Activated CD8-positive, alpha-beta memory T cell treated with anti-CD3 and anti-CD28 coated beads, Interleukin-2, amount 50 U/mL, for 24 hours (primary cell): ENCODE results near the gene ORMDL3.
A peak's percentile ranks its signal among the peaks of the same experiment; 100 is the strongest.

Experiments
- DNase-seq: peaks from one replicate; pipeline ENCODE4 v3.0.0-alpha.2; 2020; ENCODE audit errors: extremely low read depth

Gene ORMDL3, protein sequence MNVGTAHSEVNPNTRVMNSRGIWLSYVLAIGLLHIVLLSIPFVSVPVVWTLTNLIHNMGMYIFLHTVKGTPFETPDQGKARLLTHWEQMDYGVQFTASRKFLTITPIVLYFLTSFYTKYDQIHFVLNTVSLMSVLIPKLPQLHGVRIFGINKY

DNA sequence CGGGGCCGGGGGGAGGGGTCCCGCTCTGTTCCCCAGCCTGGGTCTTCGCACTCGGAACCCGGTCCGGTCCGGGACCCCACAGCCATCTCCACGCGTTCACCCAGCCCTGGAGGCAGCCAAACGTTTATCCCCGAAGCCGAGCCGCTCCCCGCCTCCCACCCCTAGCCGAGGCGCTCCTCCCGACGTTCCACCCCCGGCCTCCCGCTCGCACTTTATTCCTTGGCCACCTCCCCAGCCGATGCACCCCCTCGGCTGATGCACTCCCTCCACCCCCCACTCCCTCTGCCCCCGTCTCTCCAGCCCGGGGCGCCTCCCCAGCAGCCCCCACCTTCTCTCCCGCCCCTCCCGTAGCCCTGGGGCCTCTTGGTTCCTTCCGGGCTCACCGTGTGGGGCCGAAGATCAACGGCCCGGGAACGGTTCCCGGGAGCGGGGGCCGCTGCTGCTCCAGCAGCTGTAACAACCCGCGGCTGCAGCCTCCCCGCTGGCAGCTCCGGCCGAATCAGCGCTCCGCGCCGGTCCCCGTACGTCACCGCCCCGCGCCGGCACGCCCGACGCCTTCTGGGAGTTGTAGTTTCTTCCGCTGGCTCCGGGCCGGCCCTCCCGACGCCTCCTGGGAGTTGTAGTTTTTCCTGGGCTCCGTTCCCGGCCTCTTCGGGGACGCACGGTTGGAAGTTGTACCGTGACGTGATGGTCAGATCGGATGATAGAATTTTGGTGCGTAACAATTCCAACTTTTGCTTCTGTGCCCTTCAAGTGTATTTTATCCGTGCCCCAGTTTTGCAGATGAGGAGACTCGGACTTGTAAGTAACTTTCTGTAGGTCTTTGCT lies at the start of gene ORMDL3, which contains the start of gene LRRC3C:
Gene ORMDL3 (minus strand): TSS at position 501 of the 828 bp plus-strand sequence. CDS start 3,398 bp downstream, outside the sequence.
Gene LRRC3C (plus strand): TSS at position 632 of the 828 bp plus-strand sequence. CDS start 13,792 bp downstream, outside the sequence.
- peak; percentile 70 for DNase-seq

DNA sequence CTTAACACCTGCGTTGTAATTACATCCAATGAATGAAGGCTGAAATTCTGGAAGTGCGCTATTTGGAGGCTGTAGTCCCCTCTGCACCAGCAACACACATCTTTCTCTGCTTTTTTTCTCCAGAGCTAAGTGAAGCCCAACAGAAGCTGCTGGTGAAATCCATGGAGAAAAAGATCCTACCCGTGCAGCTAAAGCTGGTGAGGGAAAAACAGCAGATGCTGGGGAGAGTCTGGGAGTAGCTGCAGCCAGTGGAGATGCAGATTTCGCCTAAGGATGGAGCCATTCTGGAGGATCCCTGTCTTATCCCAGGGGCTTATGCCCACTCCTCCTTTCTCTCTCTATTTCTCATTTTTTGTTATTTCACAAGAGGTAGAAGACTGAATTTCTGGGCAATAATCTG lies 48.4 kb upstream of the ORMDL3 start:
- no peak for DNase-seq

DNA sequence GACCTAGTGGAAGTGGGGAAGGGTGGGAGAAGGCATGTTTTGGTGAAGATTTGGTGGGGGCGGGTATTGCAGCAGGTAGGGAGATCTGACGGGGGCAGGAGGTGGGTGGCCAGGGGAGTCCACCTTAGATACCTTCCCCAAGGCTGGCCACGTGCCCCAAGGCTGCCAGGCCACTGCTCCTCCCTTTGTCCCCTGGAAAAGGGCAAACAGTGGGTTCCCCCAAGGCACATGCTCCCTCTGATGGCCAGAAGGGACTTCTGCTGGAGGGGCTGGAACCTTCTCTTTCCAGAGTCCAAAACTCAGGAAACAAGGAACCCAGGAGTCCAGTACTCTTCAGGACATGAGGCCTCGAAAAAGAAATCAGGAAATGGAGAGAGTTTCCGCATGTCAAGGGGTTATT lies 47.0 kb upstream of the ORMDL3 start:
- DNase-seq = no peak

DNA sequence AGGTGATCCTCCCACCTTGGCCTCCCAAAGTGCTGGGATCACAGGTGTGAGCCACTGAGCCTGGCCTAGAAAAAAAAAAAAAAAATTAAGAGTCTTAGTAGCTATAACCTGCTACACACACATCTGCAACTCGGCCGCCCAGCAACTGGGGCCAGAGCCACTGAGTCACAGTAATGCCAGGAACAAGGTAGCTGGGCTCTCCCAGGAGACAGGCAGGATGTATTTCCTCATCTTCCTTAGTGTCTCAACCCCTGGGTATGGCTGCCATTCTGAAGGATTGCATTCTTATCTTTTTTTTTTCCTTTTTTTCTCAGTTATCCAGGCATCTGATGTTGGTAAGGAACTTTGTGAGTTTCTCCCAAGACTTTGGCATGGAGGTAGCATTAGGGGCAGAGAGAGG lies 46.1 kb upstream of the ORMDL3 start:
- no peak for DNase-seq

DNA sequence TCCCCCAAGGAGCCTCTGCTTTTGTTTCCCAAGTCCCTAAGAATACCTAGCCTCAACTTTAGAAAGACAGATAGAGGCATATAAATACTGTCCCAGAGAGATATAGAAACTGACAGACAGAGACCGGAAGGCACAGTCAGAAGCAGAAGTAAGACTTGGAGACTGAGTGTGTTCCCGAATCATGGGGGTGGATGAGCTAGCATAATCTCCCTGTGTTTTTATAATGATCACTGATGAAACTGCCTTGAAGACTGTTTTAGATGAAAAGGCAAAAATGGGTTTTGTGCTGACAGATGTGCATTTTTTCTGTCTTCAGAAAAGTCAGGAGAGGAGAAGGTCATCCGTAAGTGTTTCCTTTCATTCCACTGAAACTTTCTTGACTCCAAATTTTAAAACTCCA lies 44.9 kb upstream of the ORMDL3 start:
- DNase-seq = no peak

DNA sequence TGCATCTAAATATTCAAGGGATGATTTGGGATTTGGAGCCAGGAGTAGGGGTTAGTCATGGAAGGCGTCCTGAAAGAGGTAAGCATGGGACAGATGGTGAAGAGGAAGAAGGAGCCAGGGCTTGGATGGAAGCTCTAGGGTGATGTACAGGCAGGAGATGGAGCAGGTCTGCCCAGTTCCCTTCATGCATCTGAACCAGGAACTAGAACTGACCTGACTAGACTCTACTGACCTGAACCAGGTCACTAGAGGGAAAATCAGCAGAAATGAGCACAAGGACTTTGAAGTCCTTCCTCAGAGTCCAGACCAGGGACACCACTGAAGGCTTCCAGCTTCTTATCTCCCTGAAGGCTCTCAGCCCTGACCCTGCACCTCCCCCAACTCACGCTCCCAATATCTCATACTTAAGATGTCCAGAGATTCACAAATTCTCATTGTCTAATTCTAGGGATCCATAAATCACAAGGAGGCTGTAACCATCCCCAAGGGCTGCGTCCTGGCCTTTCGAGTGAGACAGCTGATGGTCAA lies 43.7 kb upstream of the ORMDL3 start:
- DNase-seq = no peak

DNA sequence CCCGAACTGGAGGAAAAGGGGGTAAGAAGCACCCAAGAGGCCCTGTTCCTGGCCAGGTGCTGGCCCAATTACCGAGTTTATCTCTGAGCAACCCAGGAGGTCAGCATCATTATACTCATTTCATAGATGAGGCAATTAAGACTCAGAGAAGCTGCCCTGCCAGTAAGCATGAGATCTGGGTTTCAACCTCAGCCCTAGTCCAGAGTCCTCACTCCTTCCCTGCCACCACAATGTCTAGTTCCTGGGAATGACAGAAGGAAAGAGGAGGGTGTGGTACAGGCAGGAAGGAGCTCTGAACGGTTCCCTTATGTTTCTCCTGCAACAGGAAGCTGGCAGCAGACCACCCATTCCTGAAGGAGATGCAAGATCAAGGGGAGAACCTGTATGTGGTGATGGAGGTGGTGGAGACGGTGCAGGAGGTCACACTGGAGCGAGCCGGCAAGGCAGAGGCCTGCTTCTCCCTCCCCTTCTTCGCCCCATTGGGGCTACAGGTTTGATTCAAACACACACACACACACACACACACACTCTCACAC lies 42.8 kb upstream of the ORMDL3 start:
- no peak for DNase-seq

DNA sequence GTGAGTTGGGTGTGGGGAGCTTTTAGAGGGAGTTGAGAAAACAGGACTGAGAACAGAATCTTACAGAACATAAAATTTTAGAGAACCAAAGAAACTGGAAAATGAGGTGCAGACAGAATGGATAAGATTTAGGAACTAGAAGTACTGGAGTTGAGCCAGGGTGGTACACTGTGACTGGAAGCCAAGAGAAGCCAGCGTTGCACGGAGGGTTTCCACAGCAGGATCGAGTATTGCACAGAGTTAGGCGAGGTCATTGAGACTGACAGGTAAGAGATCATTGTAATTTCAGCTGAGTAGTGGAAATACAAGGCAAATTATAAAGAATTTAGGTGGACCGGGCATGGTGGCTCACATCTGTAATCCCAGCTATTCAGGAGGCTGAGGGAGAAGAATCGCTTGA lies 42.0 kb upstream of the ORMDL3 start:
- no peak for DNase-seq

DNA sequence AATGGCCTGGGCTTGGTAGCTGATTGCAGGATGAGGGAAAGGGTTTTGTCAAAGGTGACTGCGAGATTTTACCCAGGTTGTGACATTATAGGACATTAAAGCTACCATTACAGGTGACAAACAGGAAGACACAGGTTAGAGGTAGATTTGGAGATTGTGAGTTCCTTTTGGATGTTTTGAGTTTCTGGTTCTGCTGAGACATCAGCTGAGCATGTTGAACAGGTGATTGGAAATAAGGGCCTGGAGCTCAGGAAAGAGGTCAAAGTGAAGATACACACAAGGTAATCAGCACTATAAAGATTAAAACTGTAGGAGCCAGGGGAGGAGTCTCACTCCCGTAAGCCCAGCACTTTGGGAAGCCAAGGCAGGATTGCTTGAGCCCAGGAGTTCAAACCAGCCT lies 41.4 kb upstream of the ORMDL3 start:
- no peak for DNase-seq

DNA sequence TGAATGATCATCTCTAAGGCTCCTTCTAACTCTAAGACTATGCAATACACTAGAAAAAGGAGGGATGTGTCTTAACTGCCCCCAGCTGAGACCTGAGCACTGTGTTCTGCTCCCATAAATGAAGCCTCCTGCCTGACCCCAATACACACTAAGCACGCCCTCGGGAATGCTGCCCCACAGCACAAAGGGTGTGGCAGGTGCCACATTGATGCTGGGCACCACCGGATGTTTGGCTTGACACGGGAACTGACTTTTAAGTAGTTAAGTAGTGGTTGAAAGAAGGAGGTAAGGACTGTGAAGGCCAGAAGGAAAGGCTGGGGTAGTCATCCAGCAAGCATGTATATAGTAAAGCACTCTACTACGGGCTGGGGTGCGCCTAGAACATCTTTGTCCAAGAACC lies 39.4 kb upstream of the ORMDL3 start:
- no peak for DNase-seq

DNA sequence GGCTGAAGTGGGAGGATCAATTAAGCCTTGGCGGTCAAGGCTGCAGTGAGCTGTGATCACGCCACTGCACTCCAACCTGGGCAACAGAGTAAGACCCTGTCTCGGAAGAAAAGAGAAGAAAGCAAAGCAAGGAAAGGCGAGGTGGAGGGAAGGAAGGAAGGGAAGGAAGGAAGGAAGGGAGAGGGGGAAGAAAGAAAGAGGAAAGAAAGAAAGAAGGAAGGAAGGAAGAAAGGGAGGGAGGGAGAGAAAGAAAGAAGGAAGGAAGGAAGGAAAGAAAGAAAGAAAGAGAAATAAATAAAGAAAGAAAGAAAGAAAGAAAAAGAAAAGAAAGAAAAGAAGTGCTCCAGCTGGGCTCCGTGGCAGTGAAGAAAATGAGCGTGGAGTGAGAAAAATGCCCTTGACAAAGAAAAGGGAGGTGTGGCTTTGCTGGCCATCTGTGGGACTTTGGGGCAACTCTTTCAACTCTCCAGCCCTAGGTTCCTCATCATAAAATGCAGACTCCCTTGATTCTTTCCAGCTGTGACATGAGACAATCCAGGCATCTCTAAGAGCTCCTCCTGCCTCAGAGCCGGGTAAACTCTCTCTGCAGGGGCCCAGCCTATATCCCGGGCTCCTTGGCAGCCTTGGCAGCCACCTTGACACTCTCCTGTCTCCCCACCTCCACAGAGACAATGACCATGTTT lies 37.8 kb upstream of the ORMDL3 start:
- no peak for DNase-seq

DNA sequence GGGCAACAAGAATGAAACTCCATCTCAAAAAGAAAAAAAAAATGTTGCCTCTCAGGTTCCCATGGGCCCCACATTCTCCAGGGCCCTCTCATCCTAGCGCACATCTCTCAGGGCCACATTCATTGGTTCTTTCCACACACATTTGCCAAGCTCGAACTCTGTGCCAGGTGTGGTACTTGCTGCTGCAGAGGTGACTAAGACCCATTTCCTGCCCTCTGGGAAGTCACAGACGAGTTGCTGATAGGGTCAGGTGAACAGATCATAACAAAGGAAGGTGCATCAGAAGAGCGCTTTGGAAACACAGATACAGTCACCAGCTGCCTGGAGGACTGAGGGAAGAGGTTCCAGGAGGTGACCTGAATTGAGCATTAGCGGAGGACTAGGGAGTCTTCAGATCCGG lies 36.4 kb upstream of the ORMDL3 start:
- DNase-seq = no peak

DNA sequence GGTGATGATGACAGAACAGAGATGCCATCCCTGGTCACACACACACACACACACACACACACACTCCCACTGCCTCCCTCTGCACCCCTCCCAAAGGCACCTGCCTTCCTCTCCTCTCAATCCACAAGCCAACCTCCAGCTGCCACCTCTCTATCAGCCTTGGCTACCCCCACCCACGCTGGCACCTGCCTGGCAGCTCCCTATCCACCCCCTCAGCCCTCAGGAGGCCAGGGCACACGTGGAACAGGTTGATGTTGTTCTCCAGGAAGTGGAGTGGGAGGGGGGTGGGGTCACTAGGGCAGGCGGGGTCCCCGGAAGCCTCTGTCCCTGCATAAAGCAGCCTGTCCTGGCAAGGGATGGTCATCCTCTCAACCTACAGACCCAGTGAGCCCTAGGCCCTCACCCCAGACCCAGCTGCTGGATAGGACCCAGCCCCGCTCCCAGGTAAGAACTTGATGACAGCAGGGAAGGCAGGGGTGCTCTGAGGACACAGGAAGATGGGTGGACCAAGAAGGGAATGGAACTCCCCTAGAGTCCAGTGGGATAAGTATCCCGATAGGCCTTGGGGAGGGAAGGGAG lies 35.3 kb upstream of the ORMDL3 start, which contains the start of gene GSDMA:
Gene GSDMA (plus strand): TSS at position 363 of the 579 bp plus-strand sequence. CDS start 2,684 bp downstream, outside the sequence.
- DNase-seq = no peak

DNA sequence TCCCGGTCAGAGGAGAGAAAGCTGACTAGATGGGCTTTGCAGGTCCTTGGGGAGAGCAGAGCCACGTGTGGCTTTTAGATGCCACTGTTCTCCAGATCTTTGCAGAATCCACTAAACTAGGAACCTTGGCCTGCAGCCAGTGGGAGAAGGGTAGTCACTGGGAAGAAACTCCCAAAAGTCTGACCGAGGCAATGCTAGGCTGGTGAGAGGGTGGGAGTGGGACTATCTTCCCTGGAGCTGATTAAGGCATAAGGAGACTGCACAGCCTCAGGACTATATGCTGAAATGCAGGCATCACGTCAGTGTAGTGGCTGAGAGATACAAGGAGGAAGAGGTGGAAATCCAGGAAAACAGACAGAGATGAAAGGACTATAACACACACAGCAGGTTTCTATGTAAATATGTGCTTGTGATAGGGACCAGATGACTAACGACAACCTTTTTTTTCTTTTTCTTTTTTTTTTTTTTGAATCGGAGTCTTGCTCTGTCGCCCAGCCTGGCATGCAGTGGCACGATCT lies 33.2 kb upstream of the ORMDL3 start:
- no peak for DNase-seq

DNA sequence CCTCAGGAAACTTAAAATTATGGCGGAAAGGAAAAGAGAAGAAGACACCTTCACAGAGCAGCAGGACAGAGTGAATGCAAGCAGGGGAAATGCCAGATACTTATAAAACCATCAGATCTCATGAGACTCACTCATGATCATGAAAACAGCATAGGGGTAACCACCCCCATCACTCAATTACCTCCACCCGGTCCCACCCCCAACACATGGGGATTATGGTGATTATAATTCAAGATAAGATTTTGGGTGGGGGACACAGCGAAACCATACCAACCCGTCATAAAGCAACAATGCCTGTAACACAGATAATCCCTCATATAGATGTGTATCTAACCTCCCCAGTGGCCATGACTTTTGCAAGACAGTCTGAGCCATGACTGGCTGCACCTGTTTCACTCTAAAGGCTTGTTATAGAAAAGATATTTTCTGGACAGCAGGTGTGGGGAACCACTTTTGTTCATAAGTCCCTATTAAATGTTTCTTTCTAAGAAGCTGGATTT lies 28.4 kb upstream of the ORMDL3 start:
- no peak for DNase-seq

DNA sequence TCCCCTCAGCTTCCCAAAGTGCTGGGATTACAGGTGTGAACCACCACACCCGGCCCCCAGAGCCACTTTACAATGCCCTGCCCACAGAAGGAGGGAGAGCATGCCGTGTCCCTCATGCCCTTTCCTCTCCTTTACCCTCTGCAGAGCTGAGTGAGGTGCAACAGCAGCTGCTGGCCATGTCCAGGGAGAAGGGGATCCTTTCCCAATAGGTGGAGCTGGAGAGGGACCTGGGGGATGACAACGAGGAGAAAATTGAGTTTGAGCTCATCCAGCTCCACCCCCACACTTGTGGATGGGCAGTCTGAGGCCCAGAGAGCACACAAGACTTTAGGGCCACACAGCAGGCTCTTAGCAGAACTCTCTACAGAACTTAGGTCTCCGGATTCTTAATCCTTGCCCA lies 27.5 kb upstream of the ORMDL3 start:
- no peak for DNase-seq

DNA sequence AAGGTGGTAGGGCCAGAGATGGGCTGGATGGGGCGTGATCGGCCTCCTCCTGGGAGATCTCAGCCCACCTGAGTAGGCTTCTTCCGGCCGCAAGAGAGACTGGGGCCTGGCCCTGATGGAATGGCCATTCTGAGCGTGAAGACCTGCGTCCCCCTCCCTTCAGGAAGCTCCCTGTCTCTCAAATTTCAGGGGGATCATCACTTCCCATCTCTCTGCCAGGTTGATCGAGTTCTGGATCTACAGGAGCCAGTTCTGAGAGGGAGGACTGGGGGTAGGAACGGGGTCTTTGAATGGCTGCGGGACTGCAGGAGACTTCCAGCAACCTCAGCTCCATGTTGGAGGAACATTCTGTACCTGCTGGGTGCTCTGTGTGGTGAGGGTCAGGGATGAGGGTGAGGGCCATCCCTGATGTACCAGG lies 26.1 kb upstream of the ORMDL3 start:
- DNase-seq = no peak

DNA sequence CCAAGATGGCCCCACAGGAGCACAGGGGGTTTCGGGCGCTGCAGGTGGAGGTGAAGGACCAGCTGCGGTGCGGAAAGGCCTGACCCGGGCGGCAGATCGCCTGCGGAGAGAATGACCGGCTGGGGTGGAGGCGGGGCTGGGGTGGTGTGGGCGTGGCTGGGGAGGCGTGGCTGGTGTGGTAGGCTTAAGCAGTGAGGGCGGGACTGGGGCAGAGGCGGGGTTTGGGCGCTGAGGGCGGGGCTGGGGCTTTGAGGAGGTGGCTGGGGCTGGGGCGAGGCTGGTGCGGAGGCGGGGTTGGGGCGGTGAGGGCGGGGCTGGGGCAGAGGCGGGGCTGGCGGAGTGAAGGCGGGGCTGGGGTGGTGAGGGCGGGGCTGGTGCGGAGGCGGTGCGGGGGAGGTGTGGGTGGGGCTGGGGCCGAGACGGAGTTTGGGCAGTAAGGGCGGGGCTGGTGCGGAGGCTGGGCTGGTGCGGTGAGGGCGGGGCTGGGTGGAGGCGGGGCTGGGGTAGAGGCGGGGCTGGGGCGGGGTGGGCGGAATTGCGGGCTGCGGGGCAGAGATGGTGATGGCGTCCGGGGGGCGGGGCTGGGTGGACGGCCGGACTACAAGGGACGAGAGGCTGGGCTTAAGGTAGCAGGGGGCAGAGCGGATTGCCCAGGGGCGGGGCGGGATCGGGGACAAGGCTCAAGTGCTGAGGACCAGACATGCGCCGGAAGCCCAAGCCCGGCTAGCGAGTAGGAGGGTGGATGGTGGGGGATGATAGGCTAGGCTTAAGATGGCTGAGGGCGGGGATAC lies 25.5 kb upstream of the ORMDL3 start:
- DNase-seq = peak; percentile 78

DNA sequence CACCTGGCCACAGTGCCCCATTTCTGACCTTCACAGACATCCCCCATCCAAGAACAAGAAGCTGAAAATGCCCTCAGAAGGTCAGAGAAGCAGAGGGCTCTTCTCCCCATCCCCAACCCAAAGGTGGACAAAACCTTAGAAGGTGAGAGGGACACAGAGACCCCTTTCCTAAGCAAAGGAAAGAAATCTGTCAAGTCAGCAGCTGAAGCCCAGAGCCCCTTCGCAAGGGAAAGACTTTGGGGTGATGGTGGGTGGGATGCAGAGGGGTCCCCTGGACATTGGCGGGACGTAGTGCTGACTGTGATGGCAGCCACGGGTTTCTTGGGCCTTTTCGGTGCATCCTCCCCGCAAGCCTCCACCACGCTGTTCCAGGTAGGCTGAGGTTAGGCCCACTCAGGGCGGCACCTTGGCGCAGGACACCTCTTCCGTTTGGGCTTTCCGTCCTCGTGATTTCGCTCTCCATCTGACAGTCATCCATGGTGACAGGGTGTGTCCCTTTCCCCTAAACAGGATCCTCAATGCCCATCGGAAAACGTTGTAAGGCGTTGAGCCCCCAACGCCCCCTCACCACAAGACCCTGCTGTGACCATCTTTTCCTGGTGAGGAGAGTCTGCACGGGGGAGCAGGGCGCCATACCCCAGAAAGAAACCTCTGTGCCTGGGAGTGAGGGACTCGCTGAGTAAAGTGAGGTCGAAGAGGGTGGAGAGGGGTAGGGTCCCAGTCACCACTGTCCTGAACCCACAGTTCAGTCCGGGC lies 24.7 kb upstream of the ORMDL3 start:
- no peak for DNase-seq

DNA sequence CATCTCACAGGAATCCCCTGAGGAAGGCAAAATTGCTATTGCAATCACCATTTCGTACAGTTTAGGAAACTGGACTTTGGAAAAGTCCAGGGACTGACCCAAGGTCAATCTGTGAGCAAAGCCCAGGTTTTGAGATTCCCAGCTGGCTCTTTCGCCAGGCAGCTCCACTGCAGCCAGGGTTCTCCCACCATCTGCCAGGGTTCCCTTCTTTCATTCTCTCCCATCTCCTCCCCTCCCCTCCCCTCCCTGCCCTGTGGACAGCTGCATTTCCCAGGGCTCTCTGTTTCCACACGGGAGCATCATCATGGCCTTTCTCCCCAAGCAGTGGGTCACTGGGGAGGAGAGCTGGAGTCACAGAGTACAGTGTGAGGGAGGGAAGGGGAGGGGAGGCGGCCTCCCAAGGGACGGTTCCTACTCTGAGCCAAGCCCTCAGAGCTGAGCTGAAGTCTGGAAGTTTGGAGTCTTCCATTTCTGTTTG lies 23.5 kb upstream of the ORMDL3 start:
- no peak for DNase-seq
